GM23338 (cell line): Measurements from ENCODE around the gene PPP1CB. TPM values are rescaled to one million over a fixed set of nuclear protein-coding genes. Genes with fewer than 3 reads are reported as not detected.

Experiments used
- ATAC-seq: fragments of 200-7000 bp; cut with Tn5 transposase; 3 replicates; pipeline ENCODE4 v1.9.1; 2020
- DNase-seq: peaks from one replicate; pipeline ENCODE4 v3.0.0-alpha.2; 2015; ENCODE audit warnings: low spot score
- H2AFZ ChIP-seq: fragments of 200-600 bp; sonication (generic); 2 replicates; pipeline ENCODE4 v1.8.0; 2016; ENCODE audit warnings: antibody characterized with exemption, mild to moderate bottlenecking, moderate library complexity
- H3F3A ChIP-seq: fragments of 200-600 bp; sonication (generic); replicated peaks from 2 replicates; pipeline ENCODE4 v1.8.0; 2017; ENCODE audit warnings: antibody characterized with exemption, mixed run types, low read depth
- H3K27ac ChIP-seq: fragments of 200-600 bp; sonication (generic); 2 replicates; pipeline ENCODE4 v1.6.1; 2016; ENCODE audit warnings: low read depth
- H3K27me3 ChIP-seq: fragments of 200-600 bp; sonication (generic); 2 replicates; pipeline ENCODE4 v1.8.0; 2016; ENCODE audit warnings: mild to moderate bottlenecking, mixed run types, moderate library complexity; ENCODE audit not compliant: insufficient read depth
- H3K36me3 ChIP-seq: fragments of 200-600 bp; sonication (generic); 2 replicates; pipeline ENCODE4 v1.8.0; 2016; ENCODE audit warnings: mild to moderate bottlenecking; ENCODE audit not compliant: insufficient read depth
- H3K4me1 ChIP-seq: fragments of 200-600 bp; sonication (generic); 2 replicates; pipeline ENCODE4 v1.8.0; 2016; ENCODE audit warnings: mild to moderate bottlenecking, moderate library complexity; ENCODE audit not compliant: insufficient read depth
- H3K4me2 ChIP-seq: fragments of 200-600 bp; sonication (generic); 2 replicates; pipeline ENCODE4 v1.7.1; 2017; ENCODE audit warnings: mixed run types
- H3K4me3 ChIP-seq: fragments of 200-600 bp; sonication (generic); 2 replicates; pipeline ENCODE4 v1.6.1; 2016; ENCODE audit warnings: mixed run types
- H3K79me2 ChIP-seq: fragments of 200-600 bp; sonication (generic); replicated peaks from 2 replicates; pipeline ENCODE4 v1.8.0; 2017; ENCODE audit warnings: mild to moderate bottlenecking; ENCODE audit not compliant: insufficient read depth
- H3K9me2 ChIP-seq: fragments of 200-600 bp; sonication (generic); 2 replicates; pipeline ENCODE4 v1.8.0; 2017; ENCODE audit not compliant: insufficient read depth
- H4K20me1 ChIP-seq: fragments of 200-600 bp; sonication (generic); replicated peaks from 2 replicates; pipeline ENCODE4 v1.8.0; 2017; ENCODE audit warnings: mild to moderate bottlenecking; ENCODE audit not compliant: insufficient read depth
- H3K27ac Mint-ChIP-seq: 2 replicates; pipeline ENCODE4 v1.8.0; 2020; ENCODE audit warnings: inconsistent platforms, mild to moderate bottlenecking, moderate library complexity, mixed read lengths
- H3K27me3 Mint-ChIP-seq: 3 replicates; pipeline ENCODE4 v1.8.0; 2022; ENCODE audit warnings: low read depth, mild to moderate bottlenecking, moderate library complexity, mixed read lengths, inconsistent platforms; ENCODE audit not compliant: insufficient read depth, poor library complexity
- H3K36me3 Mint-ChIP-seq: 3 replicates; pipeline ENCODE4 v1.8.0; 2021; ENCODE audit warnings: low read depth, mild to moderate bottlenecking, inconsistent platforms, moderate library complexity, mixed read lengths
- H3K4me1 Mint-ChIP-seq: 3 replicates; pipeline ENCODE4 v1.8.0; 2020; ENCODE audit warnings: mild to moderate bottlenecking, inconsistent platforms, mixed read lengths
- H3K4me3 Mint-ChIP-seq: 3 replicates; pipeline ENCODE4 v1.8.0; 2021; ENCODE audit warnings: moderate library complexity, mild to moderate bottlenecking, inconsistent platforms, mixed read lengths
- H3K9me3 Mint-ChIP-seq: 3 replicates; pipeline ENCODE4 v1.8.0; 2020; ENCODE audit warnings: moderate library complexity, mild to moderate bottlenecking, inconsistent platforms, mixed read lengths
- CREB1 ChIP-seq: fragments of 250-450 bp; sonication (Bioruptor Pico); IDR thresholded peaks from 2 replicates; pipeline ENCODE4 v1.5.0; 2020; ENCODE audit warnings: low read depth, mild to moderate bottlenecking, moderate library complexity
- CTCF ChIP-seq, 2 experiments: fragments of 200-600 bp in 1 of 2; sonication (generic) in 1 of 2; conservative IDR thresholded peaks; 2 replicates each; pipeline versions ENCODE4 v1.5.1 to v1.6.1; 2016 to 2017; ENCODE audit warnings: antibody characterized with exemption in 2 of 2, low read depth in 2 of 2, mild to moderate bottlenecking in 2 of 2, moderate library complexity in 1 of 2
- ETS1 ChIP-seq: IDR thresholded peaks from 2 replicates; pipeline ENCODE4 v1.6.1; 2016; ENCODE audit warnings: antibody characterized with exemption
- EZH2 ChIP-seq: fragments of 200-600 bp; sonication (generic); IDR thresholded peaks from one replicate; pipeline ENCODE4 v1.8.0; 2017; ENCODE audit warnings: antibody characterized with exemption, mild to moderate bottlenecking, low read depth; ENCODE audit not compliant: unreplicated experiment
- EZH2phosphoT487 ChIP-seq: fragments of 200-600 bp; sonication (generic); IDR thresholded peaks from one replicate; pipeline ENCODE4 v1.8.1; 2018; ENCODE audit warnings: antibody characterized with exemption; ENCODE audit not compliant: unreplicated experiment
- JUNB ChIP-seq: IDR thresholded peaks from one replicate; pipeline ENCODE4 v1.6.1; 2016; ENCODE audit warnings: antibody characterized with exemption; ENCODE audit not compliant: unreplicated experiment
- NANOG ChIP-seq: IDR thresholded peaks from 2 replicates; pipeline ENCODE4 v1.6.1; 2016; ENCODE audit warnings: antibody characterized with exemption, borderline replicate concordance
- REST ChIP-seq: IDR thresholded peaks from one replicate; pipeline ENCODE4 v1.6.1; 2018; ENCODE audit warnings: antibody characterized with exemption; ENCODE audit not compliant: unreplicated experiment
- STAT1 ChIP-seq: IDR thresholded peaks from one replicate; pipeline ENCODE4 v1.6.1; 2016; ENCODE audit warnings: antibody characterized with exemption; ENCODE audit not compliant: unreplicated experiment
- ZNF114 ChIP-seq: fragments of 250-450 bp; sonication (Bioruptor Pico); IDR thresholded peaks from 2 replicates; pipeline ENCODE4 v1.5.0; 2020; ENCODE audit warnings: mild to moderate bottlenecking, moderate library complexity
- ZNF331 ChIP-seq: fragments of 250-450 bp; sonication (Bioruptor Pico); IDR thresholded peaks from 2 replicates; pipeline ENCODE4 v1.5.0; 2020; ENCODE audit warnings: low read depth, mild to moderate bottlenecking, moderate library complexity
- ZNF462 ChIP-seq: fragments of 250-450 bp; sonication (Bioruptor Pico); IDR thresholded peaks from 2 replicates; pipeline ENCODE4 v1.5.0; 2020; ENCODE audit warnings: mild to moderate bottlenecking, moderate library complexity
- polyA plus RNA-seq: library from polyadenylated mRNA; unstranded; fragments of >200 nt; fragmentation: Nextera tagmentation; extraction: Ambion mirVana; gene quantifications from 2 replicates; pipeline ENCODE4 v1.2.1, GENCODE V29; 2016
- total RNA-seq: library from RNA; depleted of rRNA; stranded (reverse); fragments of >200 nt; shearing (Covaris generic); gene quantifications from 2 replicates; pipeline ENCODE4 v1.2.3, GENCODE V29; 2014

The PPP1CB gene
- total and polyA plus RNA-seq, 2 experiments from 2014 or later = 103 to 118 TPM

GRCh38 chr2:28768952-28769351, 17.3 kb downstream of the PPP1CB start:
- no peak overlapping the region for H3K27ac ChIP-seq
- TF ChIP-seq ZNF462 (CRISPR knock-in tag) (no peak), EZH2 (no peak), REST (no peak), CREB1 (CRISPR knock-in tag) (no peak), NANOG (no peak), JUNB (no peak), ZNF114 (CRISPR knock-in tag) (no peak), ETS1 (no peak), ZNF331 (CRISPR knock-in tag) (no peak), CTCF (conservative IDR thresholded peaks at IDR 0.05; ENCODE audit: low read depth in 2 of 2) (no peak), STAT1 (no peak), EZH2phosphoT487 (no peak)
- DNase-seq = no peak
- H3K4me2 ChIP-seq = no peak overlapping the region
- H3K4me3 Mint-ChIP-seq = no peak overlapping the region
- no peak overlapping the region for H3K4me3 ChIP-seq
- H3K9me2 ChIP-seq = no peaks in the 10 kb centered on the region
- peaks cover 48% of the 10 kb centered on the region; the same call in 1 of the 2 replicates for H4K20me1 ChIP-seq
- H2AFZ ChIP-seq = no peak overlapping the region
- H3K27me3 Mint-ChIP-seq = peaks cover 1% of the 10 kb centered on the region
- H3K36me3 ChIP-seq = no peaks in the 10 kb centered on the region
- peaks cover 100% of the 10 kb centered on the region for H3K79me2 ChIP-seq
- peaks cover 18% of the 10 kb centered on the region; the same call in 2 of the 3 replicates for H3K4me1 Mint-ChIP-seq
- no peak for ATAC-seq
- no peaks in the 10 kb centered on the region for H3K9me3 Mint-ChIP-seq
- no peaks in the 10 kb centered on the region for H3K4me1 ChIP-seq
- H3K27me3 ChIP-seq = no peaks in the 10 kb centered on the region
- H3K36me3 Mint-ChIP-seq = 0 out of 3 replicates have a peak, but pooled peaks cover 3% of the 10 kb centered on the region
- H3F3A ChIP-seq = no peaks in the 10 kb centered on the region
- H3K27ac Mint-ChIP-seq = no peak overlapping the region
